GM23248 (cell line): Measurements from ENCODE around the gene WDR64.

Source experiments
- EZH2 ChIP-seq: fragments of 200-600 bp; sonication (generic); IDR thresholded peaks from 2 replicates; pipeline ENCODE4 v1.6.1; 2018; ENCODE audit warnings: antibody characterized with exemption, mild to moderate bottlenecking; ENCODE audit not compliant: insufficient read depth, poor library complexity, severe bottlenecking
- EZH2phosphoT487 ChIP-seq: fragments of 200-600 bp; sonication (generic); IDR thresholded peaks from 2 replicates; pipeline ENCODE4 v1.6.1; 2018; ENCODE audit warnings: antibody characterized with exemption, moderate library complexity, mild to moderate bottlenecking, low read depth; ENCODE audit not compliant: insufficient read depth

- TF ChIP-seq EZH2phosphoT487: no peak
- TF ChIP-seq EZH2: no peak
Measured at GRCh38 chr1:241639623-241640148, 12.4 kb upstream of the WDR64 start.
